ENCODE data around the gene AKAP1.

The AKAP1 gene

DNA sequence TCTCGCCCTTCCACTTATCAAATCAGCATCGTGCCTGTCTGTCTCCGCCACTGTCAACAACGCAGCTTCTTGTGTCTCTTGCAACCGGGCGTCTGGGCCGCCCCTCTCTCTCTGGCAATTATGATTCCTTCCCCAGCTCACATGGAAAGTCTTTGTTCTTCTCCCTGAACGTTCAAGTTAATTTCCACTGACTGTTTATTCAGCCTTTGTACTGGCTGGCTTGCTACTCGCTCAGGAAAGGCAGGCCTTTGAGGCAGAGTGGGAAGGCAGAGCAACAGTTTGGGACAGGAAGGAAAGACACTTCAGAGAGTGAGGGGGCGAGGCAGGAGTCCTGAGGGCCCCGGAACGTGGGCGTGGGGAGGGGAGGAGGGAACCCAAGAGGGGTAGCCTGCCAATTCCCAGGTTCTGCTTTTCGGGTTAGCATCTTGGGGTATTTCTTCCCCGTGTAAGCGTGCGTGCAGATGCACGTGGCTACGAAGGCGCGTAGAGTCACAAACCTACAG lies 50.8 kb downstream of the AKAP1 start:
- DNase-seq: no peak

DNA sequence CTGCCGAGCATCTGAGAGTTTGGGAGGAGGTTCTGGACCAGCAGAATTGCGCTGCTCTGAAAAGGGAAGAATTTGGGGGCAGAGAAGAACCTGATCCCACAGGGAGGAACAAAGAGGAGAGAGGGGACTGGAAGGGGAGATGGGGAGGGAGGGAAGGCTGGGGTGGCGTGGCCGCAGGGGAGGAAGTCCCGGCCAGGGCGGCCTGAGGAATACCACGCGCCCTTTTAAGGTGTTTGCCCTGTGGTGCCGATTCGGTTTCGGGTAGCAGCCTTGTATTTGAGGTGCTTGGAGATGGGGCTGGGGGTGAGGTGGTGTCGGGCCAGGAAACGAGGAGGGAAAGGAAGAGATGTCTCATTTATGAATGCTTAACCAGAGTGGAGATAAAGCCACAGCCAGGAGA lies 51.3 kb downstream of the AKAP1 start:
- no peak for DNase-seq

DNA sequence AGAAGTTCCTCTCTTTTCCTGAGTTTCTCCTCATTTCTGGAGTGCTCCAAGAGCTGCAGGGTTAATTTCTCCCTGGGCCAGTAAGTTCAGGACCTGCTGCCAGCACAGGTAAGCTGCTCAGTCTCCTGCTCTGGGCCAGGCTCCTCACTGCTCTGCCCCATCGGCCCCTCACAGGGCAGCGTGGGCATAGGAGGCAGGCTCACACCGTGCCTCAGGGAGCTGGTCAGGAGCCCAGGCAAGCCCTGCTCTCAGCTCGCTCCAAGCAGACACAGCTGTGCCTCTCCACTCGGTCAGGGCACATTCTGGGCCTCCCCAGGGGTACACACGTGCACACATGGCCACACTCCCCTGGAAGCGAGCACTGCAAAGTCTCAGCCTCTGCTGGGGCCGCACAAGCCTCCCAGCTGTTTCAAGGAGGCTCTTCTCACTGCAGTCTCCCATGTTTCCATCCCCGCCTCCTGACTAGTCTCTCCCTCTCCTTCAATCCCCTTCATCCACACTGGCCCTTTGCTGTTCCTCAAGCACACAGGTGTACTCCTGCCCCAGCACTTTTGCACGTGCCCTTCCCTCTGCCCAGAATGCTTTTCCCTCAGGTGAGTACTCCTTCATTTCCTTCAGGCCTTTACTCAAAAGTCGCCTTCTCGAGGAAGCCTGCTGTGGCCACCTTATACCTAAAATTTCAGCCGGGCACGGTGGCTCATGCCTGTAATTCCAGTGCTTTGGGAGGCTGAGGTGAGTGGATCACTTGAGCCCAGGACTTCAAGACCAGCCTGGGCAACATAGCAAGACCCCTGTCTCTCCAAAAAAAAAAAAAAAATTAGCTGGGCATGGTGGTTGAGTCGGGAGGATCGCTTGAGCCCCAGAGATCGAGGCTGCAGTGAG lies 53.2 kb downstream of the AKAP1 start:
- DNase-seq: no peak

DNA sequence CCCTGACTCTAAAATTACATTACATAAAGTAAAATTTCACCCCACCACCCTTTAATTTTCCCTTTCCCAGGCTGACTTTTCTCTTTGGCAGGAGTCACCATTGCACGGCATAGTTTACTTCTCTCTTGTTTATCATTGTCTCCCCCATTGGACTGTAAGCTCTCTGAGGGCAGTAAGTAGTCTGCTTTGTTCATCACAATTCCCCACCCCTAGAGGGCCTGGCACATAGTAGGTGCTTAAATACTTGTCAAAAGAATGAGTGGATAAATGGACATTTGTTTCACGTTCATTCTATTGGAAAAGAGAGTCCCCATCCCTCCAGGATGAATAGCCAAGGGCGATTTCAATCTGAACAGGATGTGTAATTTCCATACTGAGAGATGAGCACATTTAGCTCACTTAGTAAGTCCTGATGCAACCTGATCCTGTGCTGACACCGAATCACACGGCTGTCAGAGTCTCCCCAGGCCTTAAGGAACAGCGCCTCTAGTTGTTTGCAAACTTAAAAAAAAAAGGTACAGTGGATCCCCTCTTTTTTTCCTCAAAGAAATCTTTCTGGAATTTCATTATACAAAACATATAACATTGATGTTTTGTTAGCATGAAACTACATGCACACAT lies 54.0 kb downstream of the AKAP1 start:
- no peak for DNase-seq

DNA sequence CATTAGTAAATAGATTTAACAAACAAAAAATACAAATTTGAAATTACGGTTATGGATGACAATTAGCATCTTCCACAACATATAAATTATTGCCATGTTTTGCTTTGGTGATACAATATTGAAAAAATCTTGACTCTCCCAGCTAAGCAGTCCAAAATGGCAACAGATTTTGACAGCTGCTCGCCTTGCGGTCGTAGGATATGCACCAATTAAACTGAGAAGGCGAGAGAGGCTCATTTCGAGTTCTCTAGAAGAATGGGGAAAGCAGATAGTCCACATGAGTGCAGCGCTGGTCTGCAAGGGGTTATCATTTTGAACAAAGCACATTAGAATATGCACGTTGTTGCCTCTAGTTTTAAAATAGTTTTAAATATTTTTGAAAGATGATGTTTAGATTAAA lies 55.3 kb downstream of the AKAP1 start:
- DNase-seq: no peak

DNA sequence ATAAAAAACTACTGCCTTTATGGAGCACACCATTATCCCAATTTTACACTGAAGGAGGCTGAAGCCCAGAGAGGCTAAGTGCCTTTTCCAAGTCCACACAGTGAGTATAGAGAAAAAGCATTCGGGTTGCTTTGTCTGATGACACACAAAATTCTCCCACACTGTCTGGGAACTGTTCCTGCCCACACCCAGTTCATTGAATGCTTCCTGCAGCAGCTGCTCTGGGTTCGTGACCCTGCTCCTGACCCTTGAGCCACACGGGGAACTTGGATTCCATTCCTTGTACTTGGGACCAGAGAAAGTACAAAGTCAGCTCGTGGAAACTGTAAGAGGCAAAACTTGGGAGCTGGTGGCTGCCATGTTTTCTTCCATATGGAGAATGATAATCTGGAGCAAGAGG lies 57.9 kb downstream of the AKAP1 start:
- DNase-seq: no peak

DNA sequence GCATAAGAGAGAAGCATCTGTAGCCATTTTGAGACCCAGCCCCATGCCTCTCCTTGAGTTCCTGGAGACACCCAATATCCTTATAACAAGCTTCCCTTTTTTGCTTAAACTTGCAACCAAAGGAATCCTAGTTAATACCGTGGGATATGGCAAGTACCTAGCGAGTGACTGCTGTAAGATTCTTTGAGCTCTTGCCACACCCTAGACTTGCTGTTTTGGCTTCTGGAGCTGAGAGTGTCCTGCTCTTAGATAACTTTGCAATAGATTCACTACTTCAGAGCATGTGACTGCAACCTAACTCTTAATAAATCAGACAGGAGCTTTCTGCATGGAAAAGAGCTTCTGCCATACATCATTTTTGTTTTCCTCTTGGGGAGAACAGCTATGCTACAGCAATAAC lies 58.3 kb downstream of the AKAP1 start:
- no peak for DNase-seq

DNA sequence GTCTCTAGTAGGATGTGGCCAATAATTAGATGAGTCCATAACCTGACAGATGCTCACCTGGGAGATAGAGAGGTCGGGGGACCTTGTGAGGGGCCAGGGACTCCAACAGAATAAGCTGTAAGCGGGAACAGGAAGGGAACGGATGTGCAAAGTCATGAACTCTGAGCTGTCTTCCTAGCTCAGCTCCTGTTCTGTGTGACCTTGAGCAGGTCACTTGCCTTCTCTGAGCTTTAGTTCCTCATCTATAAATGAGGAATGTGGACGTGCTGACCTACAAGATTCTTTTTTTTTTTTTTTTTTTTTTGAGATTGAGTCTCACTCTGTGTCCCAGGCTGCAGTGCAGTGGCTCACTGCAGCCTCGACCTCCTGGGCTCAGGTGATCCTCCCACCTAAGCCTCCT lies 58.9 kb downstream of the AKAP1 start:
- no peak for DNase-seq

DNA sequence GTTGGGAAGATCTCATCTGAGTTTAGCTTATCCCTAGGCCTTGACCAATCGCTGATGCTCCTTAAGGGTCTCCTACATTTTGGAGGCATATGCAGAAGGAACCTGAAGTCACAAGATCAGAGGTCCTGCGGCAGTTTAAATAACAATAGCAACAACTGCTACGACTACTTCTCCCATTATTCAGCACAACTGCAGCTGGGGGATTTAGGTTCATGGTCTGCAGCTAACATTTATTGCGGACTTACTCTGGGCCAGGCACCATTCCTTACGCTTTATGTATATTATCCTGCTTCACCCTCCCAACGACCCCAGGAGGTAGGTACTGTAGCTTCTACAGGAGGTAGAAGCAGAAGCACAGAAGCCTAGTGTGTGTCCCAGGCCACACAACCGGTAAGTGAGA lies 59.5 kb downstream of the AKAP1 start:
- DNase-seq: no peak

DNA sequence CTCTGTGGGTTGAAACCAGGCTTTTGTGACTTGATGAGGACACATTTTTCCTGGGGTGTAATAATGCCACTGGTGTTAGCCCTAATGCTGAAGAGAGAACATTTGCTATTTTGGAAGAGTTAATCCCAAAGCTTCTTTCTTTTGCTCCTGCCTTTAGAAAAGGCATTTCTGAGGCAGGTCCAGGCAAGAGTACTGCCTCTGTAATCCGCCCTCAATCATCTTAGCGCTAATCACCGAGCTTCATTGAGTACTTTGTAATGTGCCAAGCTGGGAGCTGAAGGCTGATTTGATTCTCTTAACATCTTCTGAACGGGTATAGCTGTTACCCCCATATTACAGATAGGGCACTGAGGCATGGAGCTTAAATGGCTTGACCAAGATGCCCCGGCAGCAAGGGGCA lies 60.3 kb downstream of the AKAP1 start:
- DNase-seq: no peak

DNA sequence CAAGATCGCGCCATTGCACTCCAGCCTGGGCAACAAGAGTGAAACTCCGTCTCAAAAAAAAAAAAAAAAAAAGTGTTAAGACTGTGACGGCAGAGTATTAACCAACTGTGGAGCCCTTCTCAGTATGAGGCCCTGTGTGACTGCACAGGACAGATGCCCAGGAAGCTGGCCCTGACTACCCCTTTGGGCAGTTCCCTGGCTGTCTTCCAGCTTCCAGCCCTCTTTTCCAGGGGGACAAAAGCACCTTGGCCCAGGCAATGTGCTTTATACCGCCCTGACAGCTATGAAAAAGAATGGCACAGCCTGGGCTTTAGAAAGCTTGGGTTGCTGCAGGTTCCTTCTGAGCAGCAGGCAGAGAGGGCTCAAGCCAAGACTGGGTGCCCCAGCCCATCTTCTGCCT lies 61.2 kb downstream of the AKAP1 start:
- DNase-seq: no peak

DNA sequence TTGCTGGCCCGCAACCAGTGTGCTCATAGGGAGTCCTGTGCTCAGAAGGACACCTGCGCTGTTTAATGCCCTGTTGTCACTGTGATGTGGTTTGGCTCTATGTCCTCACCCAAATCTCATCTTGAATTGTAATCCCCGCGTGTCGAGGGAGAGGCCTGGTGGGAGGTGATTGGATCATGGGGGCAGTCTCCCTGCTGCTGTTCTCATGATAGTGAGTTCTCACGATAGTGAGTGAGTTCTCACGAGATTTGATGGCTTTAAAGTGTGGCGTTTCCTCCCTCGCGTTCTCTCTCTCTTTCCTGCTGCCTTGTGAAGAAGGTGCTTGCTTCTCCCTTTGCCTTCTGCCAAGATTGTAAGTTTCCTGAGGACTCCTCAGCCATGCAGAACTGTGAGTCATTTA lies 66.8 kb downstream of the AKAP1 start:
- DNase-seq: no peak

DNA sequence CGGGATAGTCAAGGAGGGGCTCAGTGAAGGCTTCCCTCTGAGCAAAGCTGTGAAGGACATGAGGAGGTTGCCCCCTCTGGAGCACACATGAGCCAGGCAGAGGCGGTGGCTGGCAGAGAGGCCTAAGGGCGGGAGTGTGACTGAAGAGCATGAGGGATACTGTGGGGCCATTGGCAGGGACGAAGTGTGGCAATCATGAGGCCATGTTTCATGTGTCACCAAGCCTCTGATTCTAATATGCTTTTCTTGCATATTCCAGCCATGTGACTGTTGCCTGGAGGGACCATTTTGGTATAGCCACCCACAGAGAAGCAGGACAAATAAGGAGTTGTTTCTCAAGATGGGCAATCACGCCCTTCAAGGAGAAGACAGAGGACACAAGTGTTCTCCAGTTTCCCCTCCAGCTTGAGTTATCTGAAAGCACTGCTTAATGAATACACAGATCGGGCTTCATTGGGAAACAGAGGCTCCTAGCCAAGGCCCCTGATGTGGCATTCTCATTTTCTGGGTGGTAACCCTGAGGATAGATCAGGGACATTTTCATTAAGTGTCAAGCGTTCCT lies 68.0 kb downstream of the AKAP1 start:
- DNase-seq: no peak

DNA sequence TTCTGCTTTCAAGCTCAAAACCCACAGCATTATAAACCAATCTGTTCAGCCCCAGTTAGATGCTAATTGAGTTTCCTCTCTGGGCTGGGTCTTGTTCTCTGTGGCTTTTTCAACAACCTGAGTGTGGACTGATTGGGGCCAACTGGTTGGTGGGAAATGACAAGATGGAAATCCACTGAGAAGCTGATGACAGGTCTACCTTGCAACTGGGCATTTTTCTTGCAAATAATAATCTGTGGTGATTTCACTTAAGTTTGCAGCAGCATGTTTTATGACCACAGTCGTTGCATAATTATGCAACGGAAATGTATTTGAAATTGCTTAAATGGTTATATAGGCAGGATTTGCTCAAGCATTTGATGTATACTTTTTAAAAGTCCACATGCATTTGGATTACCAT lies 69.9 kb downstream of the AKAP1 start:
- DNase-seq: no peak

DNA sequence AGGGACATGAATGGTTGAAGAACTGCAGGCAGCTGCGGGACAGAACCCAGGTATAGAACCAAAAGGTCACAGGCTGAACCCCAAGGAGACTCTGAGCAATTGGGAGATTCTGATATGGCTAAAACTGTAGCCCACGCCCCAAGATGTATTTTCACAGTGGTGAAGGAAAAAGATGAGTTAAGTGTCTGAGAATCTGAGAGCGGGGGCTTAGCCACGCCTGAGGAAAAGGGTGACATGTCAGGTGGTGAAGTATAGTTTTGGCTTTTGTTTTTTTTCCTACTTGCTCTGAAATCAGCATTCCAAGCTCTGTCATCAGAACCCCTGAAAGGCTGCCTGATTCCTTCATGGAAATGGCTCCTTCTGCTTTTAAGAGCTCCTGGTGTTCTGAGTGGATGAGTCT lies 73.3 kb downstream of the AKAP1 start:
- DNase-seq: no peak

DNA sequence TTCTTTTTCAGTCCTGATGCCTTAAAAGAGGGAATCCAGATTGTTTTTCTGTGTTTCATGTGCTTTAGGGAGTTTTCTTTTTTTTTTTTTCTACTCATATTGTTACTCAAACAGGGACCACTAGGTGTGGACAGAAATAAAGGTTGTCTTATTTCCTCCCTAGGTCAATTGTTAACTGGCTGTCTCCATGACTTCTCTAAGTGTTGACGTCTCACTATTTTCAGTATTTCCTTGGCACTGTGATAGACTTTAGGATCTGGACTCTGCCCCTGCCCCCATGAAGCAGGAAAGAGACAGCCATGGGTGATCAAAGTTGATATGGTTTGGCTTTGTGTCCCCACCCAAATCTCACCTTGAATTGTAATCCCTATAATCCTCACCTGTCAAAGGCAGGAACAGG lies 73.7 kb downstream of the AKAP1 start:
- DNase-seq: no peak

DNA sequence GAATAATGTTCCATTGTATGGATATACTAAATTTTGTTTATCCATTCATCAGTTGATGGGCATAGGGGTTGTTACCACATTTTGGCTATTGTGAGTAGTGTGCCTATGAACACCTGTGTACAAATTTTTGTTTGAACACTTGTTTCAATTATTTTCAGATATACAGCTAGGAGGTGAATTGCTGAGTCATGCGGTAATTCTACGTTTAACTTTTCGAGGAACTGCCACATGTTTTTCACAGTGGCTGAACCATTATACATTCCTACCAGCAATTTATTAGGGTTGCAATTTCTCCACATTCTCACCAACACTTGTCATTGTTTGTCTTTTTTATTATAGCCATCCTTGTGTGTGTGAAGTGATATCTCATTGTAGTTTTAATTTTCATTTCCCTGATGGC lies 75.6 kb downstream of the AKAP1 start:
- DNase-seq: no peak

DNA sequence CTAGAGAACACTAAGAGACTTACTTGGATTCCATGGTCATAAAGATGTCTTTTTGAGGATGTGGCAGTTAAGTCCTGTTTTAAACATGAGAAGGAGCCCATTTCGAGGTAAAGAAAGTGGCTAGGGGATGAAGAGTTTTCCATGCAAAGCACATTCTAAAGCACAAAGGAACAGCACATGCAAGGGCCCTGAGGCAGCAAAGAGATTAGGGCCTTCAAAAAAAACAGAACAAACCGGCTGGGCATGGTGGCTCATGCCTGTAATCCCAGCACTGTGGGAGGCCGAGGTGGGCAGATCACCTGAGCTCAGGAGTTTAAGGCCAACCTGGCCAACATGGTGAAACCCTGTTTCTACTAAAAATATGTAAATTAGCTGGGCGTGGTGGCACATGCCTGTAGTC lies 79.8 kb downstream of the AKAP1 start:
- DNase-seq: no peak

DNA sequence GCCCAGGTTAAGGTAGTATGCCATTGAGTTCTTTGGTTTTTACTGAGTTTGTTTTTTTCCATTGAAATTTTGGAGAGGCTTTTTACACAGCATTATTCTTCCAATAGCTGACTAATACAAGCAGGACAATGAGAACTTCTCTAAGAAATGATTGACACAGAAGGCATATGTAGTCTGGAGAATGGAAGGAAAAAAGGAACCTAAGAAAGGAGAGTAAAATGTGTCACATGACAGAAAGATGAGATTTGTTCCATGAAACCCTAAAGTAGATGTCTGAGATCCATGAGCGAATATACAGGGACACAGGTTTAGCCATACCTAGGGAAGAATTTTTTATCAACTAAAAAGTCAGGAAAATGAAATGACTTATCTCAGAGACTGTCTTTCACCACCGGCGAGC lies 80.7 kb downstream of the AKAP1 start:
- no peak for DNase-seq

DNA sequence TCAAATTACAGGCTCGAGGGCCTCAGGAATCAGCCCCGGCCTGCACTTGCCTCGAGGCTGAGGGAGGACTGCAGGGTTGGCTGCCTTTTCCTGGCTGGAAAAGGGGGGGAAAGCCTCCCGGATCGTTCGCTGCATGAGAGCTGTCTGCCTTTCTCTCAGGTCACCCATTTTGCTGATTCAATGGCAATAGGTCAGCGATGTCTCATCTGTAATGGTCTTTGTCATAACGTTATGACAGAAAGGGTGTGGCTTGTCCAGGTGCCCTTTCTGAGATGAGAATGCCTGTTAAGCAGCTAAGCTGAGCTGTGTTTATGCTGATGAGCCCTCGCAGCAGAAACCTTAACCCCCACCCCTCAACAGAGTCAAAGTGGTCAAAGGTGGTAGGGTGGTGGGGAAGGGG lies 81.8 kb downstream of the AKAP1 start:
- DNase-seq: no peak

DNA sequence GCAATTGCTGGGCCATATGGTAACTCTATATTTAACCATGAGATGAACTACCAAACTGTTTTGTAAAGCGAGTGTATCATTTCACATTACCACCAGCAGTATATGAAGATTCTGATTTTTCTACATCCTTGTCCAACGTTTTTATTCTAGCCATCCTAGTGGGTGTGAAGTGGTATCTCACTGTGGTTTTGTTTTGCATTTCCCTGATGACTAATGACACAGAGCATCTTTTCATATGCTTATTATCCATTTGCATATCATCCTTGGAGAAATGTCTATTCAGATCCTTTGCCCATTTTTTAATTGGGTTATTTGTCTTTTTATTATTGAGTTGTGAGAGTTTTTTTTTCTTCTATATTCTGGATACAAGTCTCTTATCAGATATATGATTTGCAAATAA lies 83.6 kb downstream of the AKAP1 start:
- DNase-seq: no peak

DNA sequence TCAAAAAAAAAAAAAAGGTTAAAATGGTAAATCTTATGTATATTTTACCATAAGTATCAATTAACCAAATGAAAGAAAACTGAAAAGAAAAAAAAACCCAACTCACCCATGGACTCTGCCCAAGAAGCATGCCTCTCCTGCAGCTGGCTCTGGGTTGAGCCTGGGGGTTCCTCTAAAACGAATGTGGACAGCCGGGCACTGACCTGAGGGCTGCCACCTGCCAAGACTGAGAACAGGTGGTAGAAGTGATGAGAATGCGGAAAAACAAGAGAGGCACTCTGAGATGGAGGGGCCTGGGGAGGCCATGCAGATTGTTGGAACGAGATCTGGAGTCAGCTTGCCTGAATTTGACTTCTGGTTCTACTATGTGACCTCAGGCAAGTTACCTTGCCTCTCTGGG lies 85.8 kb downstream of the AKAP1 start:
- no peak for DNase-seq
